ENCODE data around the gene TSEN15.

DNA sequence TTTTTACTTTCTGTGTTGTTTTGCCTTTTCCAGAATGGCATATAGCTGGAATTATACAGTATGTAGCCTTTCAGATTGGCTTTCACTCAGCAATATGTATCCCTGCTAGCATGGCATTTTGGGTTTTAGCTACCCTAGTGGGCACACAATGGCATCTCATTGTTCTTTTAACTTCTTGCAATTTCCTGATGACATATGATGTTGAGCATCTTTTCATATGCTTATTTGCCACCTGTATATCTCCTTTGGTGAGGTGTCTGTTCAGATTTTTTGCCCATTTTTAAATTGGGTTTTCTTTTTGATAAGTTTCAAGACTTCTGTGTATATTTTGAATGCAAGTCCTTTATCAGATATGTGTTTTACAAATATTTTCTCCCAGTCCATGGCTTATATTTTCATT lies 14.0 kb downstream of the TSEN15 start:
- TF ChIP-seq, protein P1, sequence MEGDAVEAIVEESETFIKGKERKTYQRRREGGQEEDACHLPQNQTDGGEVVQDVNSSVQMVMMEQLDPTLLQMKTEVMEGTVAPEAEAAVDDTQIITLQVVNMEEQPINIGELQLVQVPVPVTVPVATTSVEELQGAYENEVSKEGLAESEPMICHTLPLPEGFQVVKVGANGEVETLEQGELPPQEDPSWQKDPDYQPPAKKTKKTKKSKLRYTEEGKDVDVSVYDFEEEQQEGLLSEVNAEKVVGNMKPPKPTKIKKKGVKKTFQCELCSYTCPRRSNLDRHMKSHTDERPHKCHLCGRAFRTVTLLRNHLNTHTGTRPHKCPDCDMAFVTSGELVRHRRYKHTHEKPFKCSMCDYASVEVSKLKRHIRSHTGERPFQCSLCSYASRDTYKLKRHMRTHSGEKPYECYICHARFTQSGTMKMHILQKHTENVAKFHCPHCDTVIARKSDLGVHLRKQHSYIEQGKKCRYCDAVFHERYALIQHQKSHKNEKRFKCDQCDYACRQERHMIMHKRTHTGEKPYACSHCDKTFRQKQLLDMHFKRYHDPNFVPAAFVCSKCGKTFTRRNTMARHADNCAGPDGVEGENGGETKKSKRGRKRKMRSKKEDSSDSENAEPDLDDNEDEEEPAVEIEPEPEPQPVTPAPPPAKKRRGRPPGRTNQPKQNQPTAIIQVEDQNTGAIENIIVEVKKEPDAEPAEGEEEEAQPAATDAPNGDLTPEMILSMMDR (IDR thresholded peaks at IDR 0.05) = no peak
- TF ChIP-seq POLR2A (IDR thresholded peaks at IDR 0.05) = no peak
